ENCODE data around the gene GLYR1. TPM values are rescaled to one million over a fixed set of nuclear protein-coding genes. Genes with fewer than 3 reads are reported as not detected.
A peak's percentile ranks its signal among the peaks of the same experiment; 100 is the strongest.

GLYR1 gene
- total RNA-seq, 1 donor from 2014 or later, result 51.6 TPM

DNA sequence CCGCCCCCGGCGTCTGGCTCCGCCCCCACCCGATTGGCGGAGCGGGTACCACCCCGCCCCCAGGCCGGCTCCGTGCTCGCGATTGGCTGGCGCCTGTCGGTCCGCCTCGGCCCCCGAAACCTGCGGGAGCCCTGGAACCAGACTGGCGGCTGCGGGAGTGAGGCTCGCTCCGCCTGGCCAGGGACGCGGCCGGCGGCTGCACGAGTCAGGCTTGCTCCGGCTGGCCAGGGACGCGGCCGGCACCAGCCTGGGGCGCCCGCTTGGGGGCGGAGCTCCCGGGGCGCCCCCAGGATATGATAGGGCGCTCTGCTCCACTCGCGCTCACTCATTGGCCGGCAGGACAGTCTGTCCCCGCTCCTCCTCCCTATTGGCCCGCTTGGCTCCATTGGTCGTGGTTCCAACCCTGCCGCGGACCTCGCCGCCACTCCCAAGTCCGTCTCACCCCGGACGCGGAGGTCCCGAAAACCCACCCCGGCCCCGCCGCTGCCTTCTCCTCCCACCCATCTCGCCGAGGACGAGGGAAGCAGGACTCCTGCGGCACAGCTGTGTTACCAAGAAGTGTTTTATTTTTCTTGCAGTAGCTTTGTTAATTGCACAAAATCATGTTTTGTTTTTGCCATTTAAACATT lies 44.3 kb downstream of the GLYR1 start:
- no peak for TF ChIP-seq POLR2A (IDR thresholded peaks at IDR 0.05)
- TF ChIP-seq, protein P1, sequence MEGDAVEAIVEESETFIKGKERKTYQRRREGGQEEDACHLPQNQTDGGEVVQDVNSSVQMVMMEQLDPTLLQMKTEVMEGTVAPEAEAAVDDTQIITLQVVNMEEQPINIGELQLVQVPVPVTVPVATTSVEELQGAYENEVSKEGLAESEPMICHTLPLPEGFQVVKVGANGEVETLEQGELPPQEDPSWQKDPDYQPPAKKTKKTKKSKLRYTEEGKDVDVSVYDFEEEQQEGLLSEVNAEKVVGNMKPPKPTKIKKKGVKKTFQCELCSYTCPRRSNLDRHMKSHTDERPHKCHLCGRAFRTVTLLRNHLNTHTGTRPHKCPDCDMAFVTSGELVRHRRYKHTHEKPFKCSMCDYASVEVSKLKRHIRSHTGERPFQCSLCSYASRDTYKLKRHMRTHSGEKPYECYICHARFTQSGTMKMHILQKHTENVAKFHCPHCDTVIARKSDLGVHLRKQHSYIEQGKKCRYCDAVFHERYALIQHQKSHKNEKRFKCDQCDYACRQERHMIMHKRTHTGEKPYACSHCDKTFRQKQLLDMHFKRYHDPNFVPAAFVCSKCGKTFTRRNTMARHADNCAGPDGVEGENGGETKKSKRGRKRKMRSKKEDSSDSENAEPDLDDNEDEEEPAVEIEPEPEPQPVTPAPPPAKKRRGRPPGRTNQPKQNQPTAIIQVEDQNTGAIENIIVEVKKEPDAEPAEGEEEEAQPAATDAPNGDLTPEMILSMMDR (IDR thresholded peaks at IDR 0.05), result peak in 1 of 3 experiments; percentile 13
- peak in 1 of 2 donors; percentile 33 for TF ChIP-seq POLR2AphosphoS5 (IDR thresholded peaks at IDR 0.05; ENCODE audit: insufficient read depth in 1 of 2, low read depth in 1 of 2)
- peaks cover 0 to 23% of the 10 kb centered on the region in 2 donors for H3K36me3 ChIP-seq

DNA sequence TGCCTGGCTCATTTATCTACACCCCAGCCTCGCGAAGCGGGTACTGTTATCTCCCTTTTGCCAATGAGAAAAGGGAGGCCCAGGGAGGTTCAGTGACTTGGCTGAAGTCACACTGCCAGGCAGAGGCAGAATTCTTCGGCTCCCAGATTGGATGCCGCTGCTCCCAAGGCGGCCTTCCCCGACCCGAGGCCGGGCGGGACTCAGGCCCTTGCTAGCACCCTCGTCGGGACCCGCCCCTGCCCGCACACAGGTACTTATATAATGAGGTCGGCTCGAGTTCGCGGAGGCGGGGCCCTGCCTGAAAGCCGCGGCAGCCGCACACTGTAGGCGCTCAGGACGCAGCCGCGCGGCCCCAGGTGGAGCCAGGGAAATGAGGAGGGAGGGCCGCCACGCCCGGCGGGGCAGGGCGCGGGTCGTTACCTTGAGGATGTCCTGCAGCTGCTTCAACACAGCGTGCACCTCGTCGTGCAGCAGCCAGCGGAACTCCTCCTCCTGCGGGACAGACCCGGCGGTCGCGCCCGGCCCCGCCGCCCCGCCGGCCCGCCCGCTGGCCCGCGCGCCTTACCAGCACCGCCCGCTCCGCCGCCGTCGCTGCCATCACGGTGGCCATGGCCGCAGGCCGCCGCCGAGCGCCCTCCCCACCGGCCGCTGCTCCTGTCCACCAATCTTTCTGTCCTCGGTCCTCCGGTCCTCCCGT lies 45.0 kb downstream of the GLYR1 start, which contains the start of gene ROGDI:
Gene ROGDI, minus strand, starts transcription at position 672 of the 697 bp plus-strand sequence. Its CDS starts 62 bp downstream, at position 610.
- peak; percentile 12 to 57 for TF ChIP-seq POLR2AphosphoS5 (IDR thresholded peaks at IDR 0.05; ENCODE audit: insufficient read depth in 1 of 2, low read depth in 1 of 2)
- TF ChIP-seq POLR2A (IDR thresholded peaks at IDR 0.05), result no peak
- no peaks in the 10 kb centered on the region for H3K27me3 ChIP-seq
- H3K4me1 ChIP-seq, result peaks cover 30% of the 10 kb centered on the region
- no peak for DNase-seq (ENCODE audit: extremely low spot score in 2 of 2)
- intact Hi-C loops (cut with DNase I), result no loop called here
- peak within 1 kb of the TSS; percentile 68 to 96 for H3K4me3 ChIP-seq
- peak within 1 kb of the TSS; percentile 83 for H3K27ac ChIP-seq
- peaks cover 0 to 28% of the 10 kb centered on the region in 2 donors for H3K36me3 ChIP-seq
- H3K9me3 ChIP-seq, result no peaks in the 10 kb centered on the region

More for the DNA sequence above, 44.3 kb downstream of the GLYR1 start:
- Histone ChIP-seq H3K27me3 (no peaks in the 10 kb centered on the region), H3K4me3 (peak overlapping the region; percentile 68 to 96), H3K27ac (peak overlapping the region; percentile 83), H3K9me3 (no peaks in the 10 kb centered on the region), H3K4me1 (peaks cover 30% of the 10 kb centered on the region)
- DNase-seq (ENCODE audit: extremely low spot score in 2 of 2), result peak in 1 of 2 donors; percentile 93
- intact Hi-C loops (cut with DNase I), result no loop called here

DNA sequence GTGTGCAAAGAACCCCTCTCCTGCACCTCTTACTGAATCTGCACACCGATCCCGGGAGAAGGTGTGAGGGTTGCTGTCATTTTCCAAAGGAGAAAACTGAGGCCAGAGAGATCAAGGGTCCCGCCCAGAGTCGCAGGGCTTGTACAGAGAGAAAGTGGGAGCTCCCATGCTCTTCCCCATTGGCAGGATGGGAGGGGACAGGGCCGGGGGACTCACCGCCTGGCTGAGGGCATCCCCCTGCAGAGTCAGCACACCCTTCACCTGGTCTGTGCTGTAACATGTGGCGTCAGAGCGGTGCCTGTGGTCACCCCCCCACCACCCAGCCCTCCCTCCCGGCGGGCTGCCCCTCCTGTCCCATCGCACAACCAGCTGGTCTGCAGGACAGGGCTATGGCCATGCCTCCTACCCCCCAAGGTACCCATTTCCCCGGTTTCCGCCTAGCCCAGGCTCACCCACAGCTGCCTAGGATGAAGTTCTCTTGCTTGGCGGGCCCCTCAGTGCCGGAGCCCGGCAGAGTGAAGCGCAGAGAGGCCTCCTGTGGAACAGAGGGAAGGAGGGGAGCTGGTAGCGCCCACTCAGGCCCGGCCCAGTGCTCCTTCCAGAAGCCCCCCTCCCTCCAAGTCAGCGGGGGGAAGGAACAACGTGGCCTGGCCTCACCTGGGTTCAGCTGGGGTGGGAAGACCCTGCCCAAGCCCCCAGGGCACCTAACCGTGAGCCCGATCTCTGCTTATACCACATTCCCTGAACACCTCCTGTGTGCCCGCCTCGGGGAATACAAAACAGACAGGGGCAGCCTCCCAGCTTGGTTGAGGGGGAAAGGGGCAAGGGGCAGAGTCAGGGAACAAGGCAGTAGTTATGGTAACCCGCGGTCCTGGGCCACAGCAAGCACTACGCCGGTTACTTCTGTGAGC lies 45.8 kb downstream of the GLYR1 start:
- intact Hi-C loops (cut with DNase I), result no loop called here
- H3K9me3 ChIP-seq, result no peaks in the 10 kb centered on the region
- H3K27ac ChIP-seq, result peak overlapping the region; percentile 83
- H3K4me1 ChIP-seq, result peaks cover 30% of the 10 kb centered on the region
- no peaks in the 10 kb centered on the region for H3K27me3 ChIP-seq
- TF ChIP-seq, protein P1 (IDR thresholded peaks at IDR 0.05), result no peak
- no peak for TF ChIP-seq POLR2AphosphoS5 (IDR thresholded peaks at IDR 0.05; ENCODE audit: insufficient read depth in 1 of 2, low read depth in 1 of 2)
- TF ChIP-seq POLR2A (IDR thresholded peaks at IDR 0.05), result no peak
- peaks cover 0 to 25% of the 10 kb centered on the region in 2 donors for H3K36me3 ChIP-seq
- no peak for DNase-seq (ENCODE audit: extremely low spot score in 2 of 2)
- peak overlapping the region; percentile 68 to 96 for H3K4me3 ChIP-seq

DNA sequence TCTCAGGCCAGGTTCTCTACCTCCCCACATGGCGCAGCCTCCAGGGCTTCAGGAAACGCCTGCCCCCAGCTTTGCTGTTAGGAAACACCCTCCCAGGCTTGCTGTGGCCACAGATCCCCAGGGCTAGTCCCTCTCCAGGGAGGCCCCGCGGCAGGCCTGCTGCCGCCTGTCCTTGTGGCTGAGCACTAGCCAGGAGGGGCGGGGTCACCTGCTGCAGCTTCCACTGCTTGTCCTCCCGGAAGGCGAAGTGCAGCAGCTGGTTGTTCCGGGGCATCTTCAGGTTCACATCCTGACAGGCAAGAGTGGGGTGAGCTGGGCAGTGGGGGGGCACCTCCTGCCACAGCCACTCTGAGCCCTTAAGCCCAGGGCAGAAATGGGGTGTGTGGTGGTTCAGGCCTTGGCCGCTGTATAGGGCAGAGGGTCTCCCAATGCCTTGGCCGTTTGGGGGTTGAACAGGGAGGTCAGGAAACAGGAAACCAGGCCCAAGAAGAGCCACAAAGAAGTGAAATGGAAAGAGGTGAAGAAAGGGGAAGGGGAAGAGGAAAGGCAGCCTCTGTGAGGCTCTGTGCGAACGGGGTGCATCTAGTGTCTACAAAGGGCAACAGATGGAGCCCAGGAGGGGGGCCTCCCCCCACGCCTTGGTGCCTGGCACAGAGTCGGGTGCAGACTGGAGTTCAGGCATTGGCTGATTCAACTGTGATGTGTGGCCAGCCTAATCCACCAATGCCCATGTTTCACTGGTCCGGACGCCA lies 46.6 kb downstream of the GLYR1 start:
- Histone ChIP-seq H3K4me3 (no peak overlapping the region), H3K4me1 (peaks cover 30% of the 10 kb centered on the region), H3K27me3 (no peaks in the 10 kb centered on the region), H3K27ac (no peak overlapping the region), H3K9me3 (no peaks in the 10 kb centered on the region), H3K36me3 (peaks cover 0 to 21% of the 10 kb centered on the region in 2 donors)
- TF ChIP-seq, protein P1 (IDR thresholded peaks at IDR 0.05), result no peak
- TF ChIP-seq POLR2A (IDR thresholded peaks at IDR 0.05) (no peak), POLR2AphosphoS5 (IDR thresholded peaks at IDR 0.05; ENCODE audit: insufficient read depth in 1 of 2, low read depth in 1 of 2) (no peak)
- no peak for DNase-seq (ENCODE audit: extremely low spot score in 2 of 2)
- intact Hi-C loops (cut with DNase I), result no loop called here

Measured in vagina (tissue), 2 donors.